ENCODE results near the gene NACC2. TPM values are rescaled to one million over a fixed set of nuclear protein-coding genes. Genes with fewer than 3 reads are reported as not detected.

Gene NACC2
- total RNA-seq, 1 donor from 2014 or later, result 36.0 TPM

- peak; percentile 95 for DNase-seq (ENCODE audit: low spot score)
These were observed 133.8 kb downstream of the NACC2 start, which contains the start of gene UBAC1 for GRCh38 chr9:135961277-135961715. TSS of gene UBAC1 (minus strand) at chr9:135961373. CDS start at chr9:135961162, 211 bp downstream.

GRCh38 chr9:135960411-135961276 lies 134.4 kb downstream of the NACC2 start:
- peak; percentile 60 for DNase-seq (ENCODE audit: low spot score)

DNA sequence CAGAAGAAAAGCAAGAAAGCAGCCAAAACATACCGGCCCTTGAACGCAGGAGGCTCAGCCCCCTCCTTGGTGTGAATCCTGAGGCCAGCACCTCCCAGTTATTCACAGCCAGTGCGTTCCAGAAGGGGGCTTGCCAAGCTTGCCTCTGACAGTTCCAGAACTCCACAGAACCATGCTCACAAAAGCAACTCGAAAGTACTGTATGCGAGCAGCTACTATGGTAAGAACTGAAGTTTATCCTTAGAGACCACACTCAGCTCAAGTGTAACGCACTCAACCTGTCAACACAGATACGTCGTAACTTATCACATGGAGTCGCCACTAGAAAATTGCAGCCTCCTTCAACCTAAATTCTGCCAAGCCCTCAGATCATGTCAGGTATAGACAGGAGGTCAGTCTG lies 135.3 kb downstream of the NACC2 start:
- DNase-seq (ENCODE audit: low spot score), result no peak

DNA sequence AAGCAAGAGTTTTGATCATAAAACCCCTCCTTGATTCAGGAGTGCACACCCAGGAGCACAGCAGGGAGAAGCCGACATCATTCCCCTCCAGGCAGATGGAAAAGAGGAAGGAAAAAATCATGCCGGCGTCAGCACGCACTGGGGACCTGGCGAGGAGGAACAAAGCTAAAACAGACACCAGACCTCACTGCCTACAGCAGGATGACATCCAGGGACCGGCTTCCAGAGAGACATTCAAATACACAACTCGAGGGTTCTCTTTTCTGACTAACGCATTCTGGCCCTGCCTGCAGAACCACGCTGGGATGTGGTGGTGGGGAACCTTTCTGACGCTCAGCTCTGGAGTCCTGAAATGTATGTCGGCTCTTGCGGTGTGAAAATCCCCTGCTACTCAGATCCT lies 136.6 kb downstream of the NACC2 start:
- DNase-seq (ENCODE audit: low spot score), result no peak

- no peak for DNase-seq (ENCODE audit: low spot score)
These were observed 137.7 kb downstream of the NACC2 start for GRCh38 chr9:135957431-135957830.

DNA sequence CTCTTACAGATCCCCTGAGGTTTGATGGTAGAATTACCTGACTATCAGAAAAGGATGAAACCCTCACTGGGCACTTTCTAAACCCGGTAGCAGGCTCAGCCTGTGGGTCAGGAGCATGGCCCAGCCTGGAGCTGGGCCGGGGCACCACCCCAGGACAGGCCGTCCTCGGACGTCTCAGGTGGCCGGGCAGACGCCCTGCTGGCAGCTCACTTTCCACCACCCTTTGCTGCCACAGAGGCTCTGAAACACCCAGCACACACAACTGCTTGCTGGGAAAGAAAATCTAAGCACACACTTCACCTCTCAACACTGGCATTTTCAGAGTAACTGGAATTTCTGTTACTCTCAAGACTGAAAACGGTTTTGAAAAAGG lies 138.3 kb downstream of the NACC2 start:
- no peak for DNase-seq (ENCODE audit: low spot score)

Other genes with a start within 250 kb of the NACC2 start
- 35.8 TPM for gene CAMSAP1, start 187.7 kb downstream of the NACC2 start, total RNA-seq
- gene UBAC1, start 133.9 kb downstream of the NACC2 start, total RNA-seq, result 34.2 TPM
- 31.8 TPM for gene TMEM250, start 23.6 kb upstream of the NACC2 start, total RNA-seq
- gene LHX3, start 109.8 kb upstream of the NACC2 start, total RNA-seq, result not detected
- 12.8 TPM for gene QSOX2, start 150.5 kb upstream of the NACC2 start, total RNA-seq
- gene CCDC187, start 208.8 kb upstream of the NACC2 start, total RNA-seq, result 9.0 TPM
- gene GPSM1, start 232.2 kb upstream of the NACC2 start, total RNA-seq, result 16.6 TPM

Measured in ureter (tissue), 1 donor.